HEK293 (cell line): ENCODE results near the gene GMEB2.

Experiments used
- SP2 ChIP-seq: fragments of 450-650 bp; formaldehyde crosslinking; IDR thresholded peaks from 2 replicates; pipeline ENCODE4 v1.5.1; 2016; ENCODE audit warnings: missing biosample characterization, missing genetic modification characterization
- ZBTB7A ChIP-seq: fragments of 450-650 bp; formaldehyde crosslinking; IDR thresholded peaks from 2 replicates; pipeline ENCODE4 v1.5.1; 2016; ENCODE audit warnings: low read depth, missing biosample characterization, missing genetic modification characterization
- ZFP41 ChIP-seq: fragments of 450-650 bp; formaldehyde crosslinking; IDR thresholded peaks from 2 replicates; pipeline ENCODE4 v1.5.1; 2016; ENCODE audit warnings: missing biosample characterization, missing genetic modification characterization, borderline replicate concordance
- ZNF394 ChIP-seq: fragments of 450-650 bp; formaldehyde crosslinking; IDR thresholded peaks from 2 replicates; pipeline ENCODE4 v1.5.1; 2016; ENCODE audit warnings: missing biosample characterization, missing genetic modification characterization, mild to moderate bottlenecking, moderate library complexity, borderline replicate concordance
- ZNF501 ChIP-seq: fragments of 450-650 bp; formaldehyde crosslinking; IDR thresholded peaks from 2 replicates; pipeline ENCODE4 v1.5.1; 2016; ENCODE audit warnings: missing biosample characterization, missing genetic modification characterization

GRCh38 chr20:63622732-63623131, 4.2 kb downstream of the GMEB2 start:
- TF ChIP-seq ZNF394 (tag by site-specific recombination) (no peak), ZFP41 (tag by site-specific recombination) (no peak), SP2 (tag by site-specific recombination) (no peak), ZNF501 (tag by site-specific recombination) (no peak), ZBTB7A (tag by site-specific recombination) (no peak)
